ENCODE measurements around the gene PDIA6. TPM values are rescaled to one million over a fixed set of nuclear protein-coding genes. Genes with fewer than 3 reads are reported as not detected.

Gene PDIA6
- total and polyA plus RNA-seq, 2 donors (not counting 1 experiment from before 2014, with no cell fraction given): 23.8 to 53.8 TPM

GRCh38 chr2:10829299-10829698 lies 16.7 kb upstream of the PDIA6 start:
- DNase-seq (no peak), ATAC-seq (ENCODE audit: low read depth) (no peak)
- peaks cover 56% of the 10 kb centered on the region for H3K27me3 Mint-ChIP-seq
- peaks cover 0 to 4% (median 0%) of the 10 kb centered on the region in 3 donors for H3K9me3 ChIP-seq (ENCODE audit: control extremely low read depth in 1 of 3, control insufficient read depth in 2 of 3, insufficient read depth in 1 of 3, low read length in 2 of 3)
- H3K27ac ChIP-seq (ENCODE audit: low read length in 2 of 2): no peak overlapping the region
- no peak overlapping the region for H3K4me3 ChIP-seq (ENCODE audit: control extremely low read depth in 1 of 5, extremely low read depth in 1 of 5, insufficient read depth in 1 of 5, low read depth in 2 of 5, low read length in 4 of 5)
- ChIA-PET CTCF (no interaction called here), POLR2A (no interaction called here)
- H3K4me1 ChIP-seq (ENCODE audit: control insufficient read depth in 2 of 2, insufficient read depth in 2 of 2, low read length in 2 of 2): peaks cover 5 to 7% of the 10 kb centered on the region in 2 donors
- H3K36me3 ChIP-seq (replicated peaks in 1 of 2; ENCODE audit: control extremely low read depth in 1 of 2, control insufficient read depth in 1 of 2, extremely low read depth in 1 of 2, insufficient read depth in 2 of 2, low read length in 1 of 2): no peaks in the 10 kb centered on the region
- H4K20me1 ChIP-seq (ENCODE audit: control insufficient read depth, insufficient read depth, low read length, poor library complexity, severe bottlenecking): no peaks in the 10 kb centered on the region
- intact Hi-C loops (cut with micrococcal nuclease): no loop called here
- peaks cover 12% of the 10 kb centered on the region for H3K4me1 Mint-ChIP-seq
- no peaks in the 10 kb centered on the region for H3K9me3 Mint-ChIP-seq (ENCODE audit: insufficient read depth)
- no peak for TF ChIP-seq CTCF (IDR thresholded peaks at IDR 0.05)
- no peak for TF ChIP-seq EZH2 (IDR thresholded peaks at IDR 0.05; ENCODE audit: borderline replicate concordance, insufficient read depth, low read depth, low read length, poor library complexity, severe bottlenecking)
- H3K79me2 ChIP-seq (ENCODE audit: control insufficient read depth, insufficient read depth, low read length): no peaks in the 10 kb centered on the region
- H3K27me3 ChIP-seq (replicated peaks in 1 of 4; ENCODE audit: control extremely low read depth in 1 of 4, control insufficient read depth in 3 of 4, insufficient read depth in 4 of 4, low read length in 3 of 4): peaks cover 0 to 45% (median 10%) of the 10 kb centered on the region in 4 experiments
- H3K9ac ChIP-seq (ENCODE audit: low read length): no peak overlapping the region
- H3K27ac Mint-ChIP-seq: no peak overlapping the region
- no peak overlapping the region for H3K4me2 ChIP-seq (replicated peaks; ENCODE audit: low read depth, low read length, poor library complexity, severe bottlenecking)
- H3K4me3 Mint-ChIP-seq: no peak overlapping the region
- 87% methylated on average over 2 of the region's 3 CpGs for WGBS (ENCODE audit: insufficient coverage)
- H2AFZ ChIP-seq (ENCODE audit: insufficient read depth, low read depth, low read length, poor library complexity, severe bottlenecking): no peak overlapping the region

GRCh38 chr2:10828346-10828745 lies 15.8 kb upstream of the PDIA6 start:
- H3K4me1 Mint-ChIP-seq: peaks cover 12% of the 10 kb centered on the region
- no peak overlapping the region for H3K9ac ChIP-seq (ENCODE audit: low read length)
- WGBS (ENCODE audit: insufficient coverage): 70% methylated on average over 11 of the region's 11 CpGs
- H3K27me3 Mint-ChIP-seq: peaks cover 63% of the 10 kb centered on the region
- H3K36me3 ChIP-seq (replicated peaks in 1 of 2; ENCODE audit: control extremely low read depth in 1 of 2, control insufficient read depth in 1 of 2, extremely low read depth in 1 of 2, insufficient read depth in 2 of 2, low read length in 1 of 2): no peaks in the 10 kb centered on the region
- H3K79me2 ChIP-seq (ENCODE audit: control insufficient read depth, insufficient read depth, low read length): no peaks in the 10 kb centered on the region
- peaks cover 5 to 7% of the 10 kb centered on the region in 2 donors for H3K4me1 ChIP-seq (ENCODE audit: control insufficient read depth in 2 of 2, insufficient read depth in 2 of 2, low read length in 2 of 2)
- no peaks in the 10 kb centered on the region for H3K9me3 Mint-ChIP-seq (ENCODE audit: insufficient read depth)
- peaks cover 0 to 40% (median 12%) of the 10 kb centered on the region in 4 experiments for H3K27me3 ChIP-seq (replicated peaks in 1 of 4; ENCODE audit: control extremely low read depth in 1 of 4, control insufficient read depth in 3 of 4, insufficient read depth in 4 of 4, low read length in 3 of 4)
- no peak overlapping the region for H3K4me3 Mint-ChIP-seq
- H3K4me2 ChIP-seq (replicated peaks; ENCODE audit: low read depth, low read length, poor library complexity, severe bottlenecking): no peak overlapping the region
- ChIA-PET CTCF (no interaction called here), POLR2A (no interaction called here)
- TF ChIP-seq CTCF (IDR thresholded peaks at IDR 0.05): no peak
- no peak for TF ChIP-seq EZH2 (IDR thresholded peaks at IDR 0.05; ENCODE audit: borderline replicate concordance, insufficient read depth, low read depth, low read length, poor library complexity, severe bottlenecking)
- no peaks in the 10 kb centered on the region for H4K20me1 ChIP-seq (ENCODE audit: control insufficient read depth, insufficient read depth, low read length, poor library complexity, severe bottlenecking)
- ATAC-seq (ENCODE audit: low read depth) (no peak), DNase-seq (no peak)
- no peak overlapping the region for H3K4me3 ChIP-seq (ENCODE audit: control extremely low read depth in 1 of 5, extremely low read depth in 1 of 5, insufficient read depth in 1 of 5, low read depth in 2 of 5, low read length in 4 of 5)
- H3K27ac ChIP-seq (ENCODE audit: low read length in 2 of 2): no peak overlapping the region
- intact Hi-C loops (cut with micrococcal nuclease): no loop called here
- no peak overlapping the region for H2AFZ ChIP-seq (ENCODE audit: insufficient read depth, low read depth, low read length, poor library complexity, severe bottlenecking)
- H3K9me3 ChIP-seq (ENCODE audit: control extremely low read depth in 1 of 3, control insufficient read depth in 2 of 3, insufficient read depth in 1 of 3, low read length in 2 of 3): peaks cover 0 to 4% (median 0%) of the 10 kb centered on the region in 3 donors
- H3K27ac Mint-ChIP-seq: no peak overlapping the region

All from B cell (primary cell).